Kidney (tissue), 14 donors: ENCODE measurements around the gene RBM22. TPM values are rescaled to one million over a fixed set of nuclear protein-coding genes. Genes with fewer than 3 reads are reported as not detected.
A peak's percentile ranks its signal among the peaks of the same experiment; 100 is the strongest.

Experiments
- DNase-seq, 5 donors: peaks; one replicate each; pipeline ENCODE4 v3.0.0-alpha.2; 2013 to 2020
- FAIRE-seq: peaks from 2 replicates; lab custom pipeline; 2012; peaks lifted over from hg19 to GRCh38; lab: Jason Lieb, UNC
- H3K27ac ChIP-seq, 2 donors: one replicate each; pipeline ENCODE4 v1.7.0; 2013; ENCODE audit warnings: low read depth in 2 of 2, low read length in 2 of 2, inconsistent platforms in 1 of 2
- H3K27me3 ChIP-seq: one replicate; pipeline ENCODE4 v1.7.1; 2013; ENCODE audit warnings: low read length, inconsistent platforms; ENCODE audit not compliant: control insufficient read depth, insufficient read depth
- H3K36me3 ChIP-seq, 3 donors: one replicate each; pipeline versions ENCODE4 v1.7.0 to v1.7.1; 2013; ENCODE audit warnings: low read length in 3 of 3, control low read depth in 1 of 3, inconsistent platforms in 1 of 3; ENCODE audit not compliant: insufficient read depth in 3 of 3, control insufficient read depth in 2 of 3
- H3K4me1 ChIP-seq, 3 donors: one replicate each; pipeline versions ENCODE4 v1.7.0 to v1.7.1; 2013; ENCODE audit warnings: low read length in 3 of 3, inconsistent platforms in 1 of 3, low read depth in 1 of 3; ENCODE audit not compliant: control insufficient read depth in 2 of 3, insufficient read depth in 2 of 3
- H3K4me3 ChIP-seq, 3 donors: one replicate each; pipeline versions ENCODE4 v1.7.0 to v1.8.1; 2013; ENCODE audit warnings: low read length in 3 of 3, control low read depth in 1 of 3, inconsistent platforms in 1 of 3
- H3K9ac ChIP-seq, 3 donors: one replicate each; pipeline versions ENCODE4 v1.7.0 to v1.7.1; 2013; ENCODE audit warnings: low read length in 3 of 3, control low read depth in 1 of 3, inconsistent platforms in 1 of 3
- H3K9me3 ChIP-seq, 3 donors: one replicate each; pipeline versions ENCODE4 v1.7.0 to v1.7.1; 2013; ENCODE audit warnings: low read length in 3 of 3, control low read depth in 1 of 3, inconsistent platforms in 1 of 3; ENCODE audit not compliant: control insufficient read depth in 2 of 3, insufficient read depth in 1 of 3
- intact Hi-C: fragments of 100-400 bp; cut with DNase I; formaldehyde crosslinking; loops from one replicate; pipeline ENCODE4 v1.11.1; 2022
- polyA plus RNA-seq: library from polyadenylated mRNA; stranded (reverse); fragments of 350-450 nt; fragmentation: Illumina TruSeq; extraction: RNeasy Lipid Tissue Mini Kit (QIAGEN cat#74804); gene quantifications from one replicate; pipeline ENCODE4 v1.2.3, GENCODE V29; 2014; ENCODE audit warnings: low read depth, low replicate concordance; ENCODE audit not compliant: insufficient read depth
- total RNA-seq: library from RNA; stranded (reverse); fragmentation: NEBNext Ultra II Directional; extraction: Animal tissue kit (Norgen Biotek cat#: 25700); gene quantifications from one replicate; pipeline ENCODE4 v1.2.1, GENCODE V29; 2021
- TF ChIP-seq, protein P1 (sequence below): IDR thresholded peaks from 3 replicates; pipeline ENCODE4 v1.5.1; 2012; ENCODE audit warnings: mild to moderate bottlenecking, moderate library complexity, borderline replicate concordance; ENCODE audit not compliant: insufficient read depth; ENCODE audit errors: extremely low read depth
- donor health status: control.
- donor health status: control.
- donor health status: control.
- donor health status: control.
- donor health status: control.
- donor health status: DM: yes; HTN: yes; CAD: no.
- donor health status: Normal renal cell carcinoma (clear cell type).

RBM22 gene
- total and polyA plus RNA-seq, 2 donors from 2014 or later, result 30.0 to 44.2 TPM

DNA sequence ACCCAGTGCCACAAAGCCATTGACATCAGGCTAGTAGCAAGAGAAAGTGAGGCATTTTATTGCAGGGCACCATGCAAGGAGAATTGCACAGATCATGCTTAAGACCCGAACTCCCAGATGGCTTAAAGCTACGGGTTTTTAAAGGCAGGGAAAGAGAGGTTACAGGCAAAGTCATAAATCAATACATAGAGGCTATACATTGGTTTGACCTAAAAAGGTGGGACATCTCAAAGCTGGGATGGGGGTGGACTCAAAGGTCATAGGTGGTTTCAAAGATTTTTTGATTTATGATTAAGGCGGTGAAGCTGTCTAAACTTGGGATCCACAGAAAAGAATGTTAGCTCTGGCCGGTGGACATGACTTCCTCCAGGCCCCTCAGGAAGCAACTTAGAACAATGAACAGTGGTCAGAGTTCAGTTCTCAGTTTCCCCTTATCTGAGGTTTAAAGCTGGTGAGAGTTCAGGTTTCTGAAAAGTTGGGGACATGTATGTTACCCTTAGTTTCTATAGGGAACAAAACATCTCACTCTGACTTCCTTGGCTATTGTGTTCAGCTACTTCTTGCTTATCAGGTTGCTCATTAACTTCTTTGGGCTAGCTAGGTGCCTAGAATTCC, 6.0 kb upstream of the RBM22 start:
- DNase-seq, result peak in 1 of 5 donors; percentile 14
- H3K36me3 ChIP-seq, result peaks cover 2 to 37% (median 14%) of the 10 kb centered on the region in 3 donors
- H3K9ac ChIP-seq, result no peak overlapping the region
- no peak for FAIRE-seq
- H3K27ac ChIP-seq, result no peak overlapping the region
- no peaks in the 10 kb centered on the region for H3K4me1 ChIP-seq
- no peaks in the 10 kb centered on the region for H3K9me3 ChIP-seq
- H3K27me3 ChIP-seq, result no peaks in the 10 kb centered on the region
- no peak overlapping the region for H3K4me3 ChIP-seq
- TF ChIP-seq, protein P1, sequence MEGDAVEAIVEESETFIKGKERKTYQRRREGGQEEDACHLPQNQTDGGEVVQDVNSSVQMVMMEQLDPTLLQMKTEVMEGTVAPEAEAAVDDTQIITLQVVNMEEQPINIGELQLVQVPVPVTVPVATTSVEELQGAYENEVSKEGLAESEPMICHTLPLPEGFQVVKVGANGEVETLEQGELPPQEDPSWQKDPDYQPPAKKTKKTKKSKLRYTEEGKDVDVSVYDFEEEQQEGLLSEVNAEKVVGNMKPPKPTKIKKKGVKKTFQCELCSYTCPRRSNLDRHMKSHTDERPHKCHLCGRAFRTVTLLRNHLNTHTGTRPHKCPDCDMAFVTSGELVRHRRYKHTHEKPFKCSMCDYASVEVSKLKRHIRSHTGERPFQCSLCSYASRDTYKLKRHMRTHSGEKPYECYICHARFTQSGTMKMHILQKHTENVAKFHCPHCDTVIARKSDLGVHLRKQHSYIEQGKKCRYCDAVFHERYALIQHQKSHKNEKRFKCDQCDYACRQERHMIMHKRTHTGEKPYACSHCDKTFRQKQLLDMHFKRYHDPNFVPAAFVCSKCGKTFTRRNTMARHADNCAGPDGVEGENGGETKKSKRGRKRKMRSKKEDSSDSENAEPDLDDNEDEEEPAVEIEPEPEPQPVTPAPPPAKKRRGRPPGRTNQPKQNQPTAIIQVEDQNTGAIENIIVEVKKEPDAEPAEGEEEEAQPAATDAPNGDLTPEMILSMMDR, result no peak
- intact Hi-C loops, result no loop called here

DNA sequence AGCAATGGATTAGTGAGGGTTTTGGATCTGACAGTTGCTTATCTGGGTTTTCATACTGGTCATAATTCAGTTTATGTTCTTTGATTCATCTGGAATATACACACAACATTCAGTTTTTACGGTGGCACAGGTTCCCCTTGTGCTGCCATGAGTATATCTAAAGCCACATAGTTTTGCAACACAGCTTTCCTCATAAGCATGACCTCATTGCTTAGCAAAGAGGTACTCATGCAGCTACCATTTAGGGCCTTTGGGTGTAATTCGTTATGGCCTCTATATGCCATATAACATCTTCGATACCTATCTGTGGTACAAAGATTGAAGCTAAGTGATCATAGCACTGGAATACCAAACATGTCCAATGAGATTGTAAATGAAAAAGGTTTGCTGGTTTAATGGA, 2.9 kb upstream of the RBM22 start:
- Histone ChIP-seq H3K27me3 (no peaks in the 10 kb centered on the region), H3K9me3 (no peaks in the 10 kb centered on the region), H3K27ac (no peak overlapping the region), H3K36me3 (peaks cover 0 to 9% (median 3%) of the 10 kb centered on the region in 3 donors), H3K9ac (no peak overlapping the region), H3K4me3 (no peak overlapping the region), H3K4me1 (peaks cover 2 to 12% (median 10%) of the 10 kb centered on the region in 3 donors)
- TF ChIP-seq, protein P1, result no peak
- intact Hi-C loops, result no loop called here
- DNase-seq (no peak), FAIRE-seq (no peak)

DNA sequence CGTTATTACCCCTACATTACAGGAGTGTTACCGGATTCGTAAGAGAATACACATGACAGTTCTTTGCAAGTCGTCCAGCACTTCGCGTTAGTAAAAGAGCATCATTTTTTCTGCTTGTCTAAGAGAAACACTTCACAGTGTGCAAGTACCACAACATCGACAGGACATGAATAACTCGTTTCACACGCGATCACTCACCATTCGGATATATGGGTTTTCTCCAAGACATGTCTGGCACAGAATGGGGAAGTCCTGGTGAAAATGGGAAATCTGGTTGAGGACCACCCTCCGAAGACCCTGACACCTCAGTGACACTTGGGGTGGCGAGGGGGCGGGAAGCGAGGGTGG, 642 bp downstream of the RBM22 start:
- intact Hi-C loops, result no loop called here
- Histone ChIP-seq H3K36me3 (peaks cover 3 to 30% (median 19%) of the 10 kb centered on the region in 3 donors), H3K9me3 (no peaks in the 10 kb centered on the region), H3K4me1 (peaks cover 2 to 12% (median 10%) of the 10 kb centered on the region in 3 donors), H3K27me3 (no peaks in the 10 kb centered on the region), H3K4me3 (peak overlapping the region; percentile 82 to 99 (median 95)), H3K27ac (peak overlapping the region; percentile 93 to 97), H3K9ac (peak overlapping the region; percentile 77 to 95 (median 81))
- DNase-seq (no peak), FAIRE-seq (no peak)
- TF ChIP-seq, protein P1, result no peak
